GM12878 (cell line): Measurements from ENCODE around the gene HDAC5. TPM values are rescaled to one million over a fixed set of nuclear protein-coding genes. Genes with fewer than 3 reads are reported as not detected.

ENCODE experiments used
- ATAC-seq: fragments of 200-7000 bp; cut with Tn5 transposase; 3 replicates; pipeline ENCODE4 v1.9.1; 2020; ENCODE audit warnings: mild to moderate bottlenecking, moderate library complexity
- BruUV-seq: library from RNA; stranded (reverse); fragments of 400-500 nt; replicated peaks from 2 replicates; lab custom pipeline; 2021; lab: Mats Ljungman, UMichigan
- CTCF ChIA-PET: fragments of 300-600 bp; sonication (Branson Sonifier 250); formaldehyde crosslinking; extraction: SDS; loops from one replicate; lab custom pipeline; 2021; ENCODE audit warnings: inconsistent platforms; lab: Yijun Ruan, JAX
- POLR2A ChIA-PET: fragments of 350-600 bp; formaldehyde crosslinking; extraction: SDS; loops from one replicate; lab custom pipeline; 2021; ENCODE audit warnings: inconsistent platforms; lab: Charles Lee
- RAD21 ChIA-PET: fragments of 300-600 bp; sonication (Branson Sonifier 250); formaldehyde crosslinking; loops from one replicate; lab custom pipeline; 2023; ENCODE audit warnings: antibody characterized with exemption; ENCODE audit not compliant: unreplicated experiment; lab: Charles Lee
- SMC1A ChIA-PET: fragments of 300-600 bp; sonication (Branson Sonifier 250); formaldehyde crosslinking; loops from one replicate; lab custom pipeline; 2023; ENCODE audit not compliant: unreplicated experiment, uncharacterized antibody; lab: Charles Lee
- DNase-seq: peaks from one replicate; pipeline ENCODE4 v3.0.0-alpha.2; 2011; ENCODE audit warnings: low read depth, low spot score
- FAIRE-seq: peaks from 3 replicates; lab custom pipeline; 2011; peaks lifted over from hg19 to GRCh38; lab: Jason Lieb, UNC
- H2AFZ ChIP-seq: 2 replicates; pipeline ENCODE4 v1.6.0; 2011; ENCODE audit warnings: low read depth, low read length, control low read depth; ENCODE audit not compliant: control insufficient read depth
- H3K27ac ChIP-seq: 2 replicates; pipeline ENCODE4 v1.5.1; 2011; ENCODE audit warnings: control low read depth; ENCODE audit not compliant: control insufficient read depth, insufficient read depth
- H3K27me3 ChIP-seq, 2 experiments: replicated peaks in 1 of 2; 2 replicates each; pipeline versions ENCODE4 v1.6.0 to v1.6.1; 2011; ENCODE audit warnings: low read length in 1 of 2; ENCODE audit not compliant: control insufficient read depth in 2 of 2, insufficient read depth in 2 of 2
- H3K36me3 ChIP-seq, 2 experiments: 2 replicates each; pipeline ENCODE4 v1.5.1; 2011; ENCODE audit warnings: low read length in 1 of 2; ENCODE audit not compliant: control insufficient read depth in 2 of 2, insufficient read depth in 2 of 2
- H3K4me1 ChIP-seq: 2 replicates; pipeline ENCODE4 v1.6.1; 2011; ENCODE audit warnings: mild to moderate bottlenecking, low read length, moderate library complexity, mixed read lengths; ENCODE audit not compliant: control insufficient read depth, insufficient read depth
- H3K4me2 ChIP-seq: 2 replicates; pipeline ENCODE4 v1.6.0; 2011; ENCODE audit warnings: control low read depth; ENCODE audit not compliant: control insufficient read depth, insufficient read depth
- H3K4me3 ChIP-seq: fragments of 200-600 bp; sonication (generic); 2 replicates; pipeline ENCODE4 v1.5.1; 2016
- H3K79me2 ChIP-seq: 2 replicates; pipeline ENCODE4 v1.6.0; 2011; ENCODE audit warnings: low read length; ENCODE audit not compliant: control insufficient read depth, insufficient read depth
- H3K9ac ChIP-seq: 2 replicates; pipeline ENCODE4 v1.8.0; 2011; ENCODE audit warnings: low read length, control low read depth, mixed read lengths; ENCODE audit not compliant: control insufficient read depth, insufficient read depth
- H3K9me3 ChIP-seq: replicated peaks from 3 replicates; pipeline ENCODE4 v1.5.1; 2011; ENCODE audit warnings: mild to moderate bottlenecking, low read length; ENCODE audit not compliant: control insufficient read depth, insufficient read depth
- H4K20me1 ChIP-seq: 2 replicates; pipeline ENCODE4 v1.6.0; 2011; ENCODE audit not compliant: control insufficient read depth, insufficient read depth
- ASH2L ChIP-seq: fragments of 300-600, 200-600 bp; sonication (generic); IDR thresholded peaks from 2 replicates; pipeline ENCODE4 v1.6.1; 2017; ENCODE audit warnings: low read depth, mild to moderate bottlenecking, borderline replicate concordance
- ATF7 ChIP-seq: fragments of 450-650 bp; IDR thresholded peaks from 2 replicates; pipeline ENCODE4 v1.6.1; 2016; ENCODE audit warnings: low read depth, mild to moderate bottlenecking
- BCL11A ChIP-seq: IDR thresholded peaks from 2 replicates; pipeline ENCODE4 v1.6.1; 2011; ENCODE audit warnings: low read depth, low read length
- EED ChIP-seq: sonication (generic); IDR thresholded peaks from 2 replicates; pipeline ENCODE4 v1.6.1; 2016; ENCODE audit warnings: antibody characterized with exemption, low read depth
- EP300 ChIP-seq, 2 experiments: fragments of 150-350 bp in 1 of 2; IDR thresholded peaks; 2 replicates each; pipeline ENCODE4 v1.6.1; 2011 to 2012; ENCODE audit warnings: low read depth in 2 of 2, low read length in 2 of 2, borderline replicate concordance in 1 of 2, improper control_type of control experiment in 1 of 2, inconsistent platforms in 1 of 2; ENCODE audit not compliant: control insufficient read depth in 1 of 2
- JUNB ChIP-seq: IDR thresholded peaks from 2 replicates; pipeline ENCODE4 v1.6.1; 2016; ENCODE audit warnings: antibody characterized with exemption, mild to moderate bottlenecking
- JUND ChIP-seq: IDR thresholded peaks from 2 replicates; pipeline ENCODE4 v1.6.1; 2012; ENCODE audit warnings: low read depth, mild to moderate bottlenecking, low read length, improper control_type of control experiment, moderate library complexity
- MEF2A ChIP-seq: IDR thresholded peaks from 2 replicates; pipeline ENCODE4 v1.6.1; 2011; ENCODE audit warnings: low read depth, mild to moderate bottlenecking, low read length, moderate library complexity; ENCODE audit not compliant: insufficient read depth
- MTA2 ChIP-seq: fragments of 450-650 bp; IDR thresholded peaks from 2 replicates; pipeline ENCODE4 v1.6.1; 2016; ENCODE audit warnings: low read depth, mild to moderate bottlenecking, moderate library complexity
- RCOR1 ChIP-seq: conservative IDR thresholded peaks from 2 replicates; pipeline ENCODE4 v1.6.1; 2012; ENCODE audit warnings: low read depth, low read length, improper control_type of control experiment
- RUNX3 ChIP-seq: IDR thresholded peaks from 2 replicates; pipeline ENCODE4 v1.6.1; 2012; ENCODE audit warnings: low read length, inconsistent platforms
- STAT1 ChIP-seq: fragments of 450-650 bp; conservative IDR thresholded peaks from 2 replicates; pipeline ENCODE4 v1.6.1; 2014; ENCODE audit warnings: antibody characterized with exemption, mild to moderate bottlenecking
- WGBS: methylation state at CpG from one replicate; pipeline ENCODE4 v1.1.6; 2016; ENCODE audit warnings: low lambda C conversion rate; ENCODE audit not compliant: insufficient replicate concordance, insufficient coverage; ENCODE audit errors: missing lambda C conversion rate; 5-methylcytosine and 5-hydroxymethylcytosine counted together
- in situ Hi-C: fragments of 300-500 bp; cut with MboI; formaldehyde crosslinking; loops from 9 replicates; pipeline ENCODE4 v1.14.3; 2018; ENCODE audit warnings: mixed read lengths
- intact Hi-C: fragments of 100-400 bp; cut with micrococcal nuclease; formaldehyde crosslinking; loops from one replicate; pipeline ENCODE4 v1.14.2; 2022; ENCODE audit not compliant: unreplicated experiment
- polyA plus RNA-seq, 11 experiments: library from polyadenylated mRNA; depleted of rRNA in 4 of 11; unstranded in 6 of 11; stranded (reverse) in 5 of 11; fragments of >200 nt; fragmentation: Nextera tagmentation in 4 of 11; fragmentation: Illumina TruSeq in 1 of 11; extraction: Ambion mirVana in 4 of 11; extraction: Trizol in 1 of 11; gene quantifications; 1 replicate in 1 of 11; 2 replicates in 10 of 11; pipeline versions ENCODE4 v1.2.1 to v1.2.3, GENCODE V29; 2011 to 2016; ENCODE audit warnings: inconsistent platforms in 2 of 11, missing spikeins in 2 of 11, low read depth in 1 of 11
- total RNA-seq, 4 experiments: library from RNA; depleted of rRNA in 3 of 4; stranded (reverse); fragments of >200 nt in 3 of 4; fragmentation: Illumina TruSeq in 1 of 4; extraction: Trizol in 1 of 4; gene quantifications; 2 replicates each; pipeline versions ENCODE4 v1.2.1 to v1.2.3, GENCODE V29; 2013 to 2021
- TF ChIP-seq, protein P1 (sequence below): IDR thresholded peaks from 2 replicates; pipeline ENCODE4 v1.6.1; 2011; ENCODE audit warnings: low read depth, mild to moderate bottlenecking, low read length, moderate library complexity, borderline replicate concordance; ENCODE audit errors: extremely low read depth
- TF ChIP-seq, protein P2 (sequence below): fragments of 450-650 bp; formaldehyde crosslinking; IDR thresholded peaks from 2 replicates; pipeline ENCODE4 v1.4.0; 2020; ENCODE audit warnings: mild to moderate bottlenecking, moderate library complexity
- TF ChIP-seq, protein P3 (sequence below): fragments of 450-650 bp; IDR thresholded peaks from 2 replicates; pipeline ENCODE4 v1.6.1; 2014; ENCODE audit warnings: mild to moderate bottlenecking
- TF ChIP-seq, protein P4 (sequence below): IDR thresholded peaks from 2 replicates; pipeline ENCODE4 v1.6.1; 2012; ENCODE audit warnings: low read depth, low read length, improper control_type of control experiment

Gene HDAC5
- total and polyA plus RNA-seq, 10 of the 15 experiments (the other 5 are each of a cell fraction or from before 2014, with no cell fraction given) = 1.1 to 58.0 (median 27.3) TPM

DNA sequence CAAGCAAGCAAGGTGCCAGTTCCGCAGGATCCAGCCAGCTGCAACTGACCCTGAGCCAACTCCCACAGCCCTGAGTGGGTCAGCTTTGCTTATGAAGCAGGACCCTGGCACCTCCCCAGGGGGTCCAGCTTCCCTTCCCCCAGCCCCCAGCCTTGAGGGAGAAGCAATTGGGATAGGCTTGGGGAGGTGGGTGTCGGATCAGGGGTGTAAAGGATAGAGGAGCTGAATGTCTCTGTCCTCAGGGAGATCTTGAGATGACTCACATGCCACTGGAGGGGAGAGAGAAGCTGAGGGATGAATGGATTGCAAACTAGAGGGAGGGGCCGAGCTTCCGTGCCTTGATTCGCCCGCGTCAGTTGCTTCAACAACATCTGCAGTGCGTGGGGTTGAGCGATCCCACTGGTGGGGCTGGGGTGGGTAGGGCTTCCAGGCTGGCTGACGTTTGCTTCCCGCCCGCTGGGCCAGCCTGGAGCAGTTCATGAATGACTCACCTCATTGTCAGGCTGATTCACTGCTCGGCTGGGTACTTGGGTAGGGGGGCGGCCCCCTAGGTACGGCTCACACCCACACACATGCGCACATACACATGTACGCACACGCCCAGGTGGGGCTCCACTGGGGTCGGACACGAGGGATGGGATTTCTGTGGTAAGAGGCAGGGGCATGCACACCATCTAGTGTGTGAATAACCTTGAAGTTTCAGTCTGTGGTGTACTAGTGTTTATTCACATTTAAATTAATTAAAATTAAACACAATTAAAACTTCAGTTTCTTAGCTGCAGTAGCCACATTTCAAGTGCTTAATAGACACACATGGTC is 14.7 kb upstream of the HDAC5 start:
- 26% methylated on average over 20 of the region's 20 CpGs for WGBS
- H3K27ac ChIP-seq = no peak overlapping the region
- TF ChIP-seq, protein P1, sequence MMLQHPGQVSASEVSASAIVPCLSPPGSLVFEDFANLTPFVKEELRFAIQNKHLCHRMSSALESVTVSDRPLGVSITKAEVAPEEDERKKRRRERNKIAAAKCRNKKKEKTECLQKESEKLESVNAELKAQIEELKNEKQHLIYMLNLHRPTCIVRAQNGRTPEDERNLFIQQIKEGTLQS = no peak
- TF ChIP-seq RUNX3 = 0 out of 2 replicates have a peak, but pooled peaks have one; percentile 35
- TF ChIP-seq ATF7 = peak; percentile 67; the same call in 1 of the 2 replicates
- no peak for TF ChIP-seq STAT1
- peak; percentile 54; the same call in 1 of the 2 replicates for TF ChIP-seq JUND
- TF ChIP-seq JUNB = 0 out of 2 replicates have a peak, but pooled peaks have one; percentile 37
- TF ChIP-seq BCL11A = no peak
- TF ChIP-seq, protein P2, sequence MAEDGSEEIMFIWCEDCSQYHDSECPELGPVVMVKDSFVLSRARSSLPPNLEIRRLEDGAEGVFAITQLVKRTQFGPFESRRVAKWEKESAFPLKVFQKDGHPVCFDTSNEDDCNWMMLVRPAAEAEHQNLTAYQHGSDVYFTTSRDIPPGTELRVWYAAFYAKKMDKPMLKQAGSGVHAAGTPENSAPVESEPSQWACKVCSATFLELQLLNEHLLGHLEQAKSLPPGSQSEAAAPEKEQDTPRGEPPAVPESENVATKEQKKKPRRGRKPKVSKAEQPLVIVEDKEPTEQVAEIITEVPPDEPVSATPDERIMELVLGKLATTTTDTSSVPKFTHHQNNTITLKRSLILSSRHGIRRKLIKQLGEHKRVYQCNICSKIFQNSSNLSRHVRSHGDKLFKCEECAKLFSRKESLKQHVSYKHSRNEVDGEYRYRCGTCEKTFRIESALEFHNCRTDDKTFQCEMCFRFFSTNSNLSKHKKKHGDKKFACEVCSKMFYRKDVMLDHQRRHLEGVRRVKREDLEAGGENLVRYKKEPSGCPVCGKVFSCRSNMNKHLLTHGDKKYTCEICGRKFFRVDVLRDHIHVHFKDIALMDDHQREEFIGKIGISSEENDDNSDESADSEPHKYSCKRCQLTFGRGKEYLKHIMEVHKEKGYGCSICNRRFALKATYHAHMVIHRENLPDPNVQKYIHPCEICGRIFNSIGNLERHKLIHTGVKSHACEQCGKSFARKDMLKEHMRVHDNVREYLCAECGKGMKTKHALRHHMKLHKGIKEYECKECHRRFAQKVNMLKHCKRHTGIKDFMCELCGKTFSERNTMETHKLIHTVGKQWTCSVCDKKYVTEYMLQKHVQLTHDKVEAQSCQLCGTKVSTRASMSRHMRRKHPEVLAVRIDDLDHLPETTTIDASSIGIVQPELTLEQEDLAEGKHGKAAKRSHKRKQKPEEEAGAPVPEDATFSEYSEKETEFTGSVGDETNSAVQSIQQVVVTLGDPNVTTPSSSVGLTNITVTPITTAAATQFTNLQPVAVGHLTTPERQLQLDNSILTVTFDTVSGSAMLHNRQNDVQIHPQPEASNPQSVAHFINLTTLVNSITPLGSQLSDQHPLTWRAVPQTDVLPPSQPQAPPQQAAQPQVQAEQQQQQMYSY = no peak
- TF ChIP-seq, protein P3, sequence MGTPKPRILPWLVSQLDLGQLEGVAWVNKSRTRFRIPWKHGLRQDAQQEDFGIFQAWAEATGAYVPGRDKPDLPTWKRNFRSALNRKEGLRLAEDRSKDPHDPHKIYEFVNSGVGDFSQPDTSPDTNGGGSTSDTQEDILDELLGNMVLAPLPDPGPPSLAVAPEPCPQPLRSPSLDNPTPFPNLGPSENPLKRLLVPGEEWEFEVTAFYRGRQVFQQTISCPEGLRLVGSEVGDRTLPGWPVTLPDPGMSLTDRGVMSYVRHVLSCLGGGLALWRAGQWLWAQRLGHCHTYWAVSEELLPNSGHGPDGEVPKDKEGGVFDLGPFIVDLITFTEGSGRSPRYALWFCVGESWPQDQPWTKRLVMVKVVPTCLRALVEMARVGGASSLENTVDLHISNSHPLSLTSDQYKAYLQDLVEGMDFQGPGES = no peak
- TF ChIP-seq RCOR1 = no peak
- TF ChIP-seq MTA2 = peak; percentile 61; the same call in 1 of the 2 replicates
- peak; percentile 79; the same call in 1 of the 2 replicates for TF ChIP-seq EED
- 0 out of 4 replicates have a peak, but pooled peaks of 1 of the 2 experiments have one; percentile 31 for TF ChIP-seq EP300 (IDR thresholded peaks at IDR 0.05; ENCODE audit: borderline replicate concordance in 1 of 2, control insufficient read depth in 1 of 2, low read depth in 2 of 2, low read length in 2 of 2)
- TF ChIP-seq, protein P4, sequence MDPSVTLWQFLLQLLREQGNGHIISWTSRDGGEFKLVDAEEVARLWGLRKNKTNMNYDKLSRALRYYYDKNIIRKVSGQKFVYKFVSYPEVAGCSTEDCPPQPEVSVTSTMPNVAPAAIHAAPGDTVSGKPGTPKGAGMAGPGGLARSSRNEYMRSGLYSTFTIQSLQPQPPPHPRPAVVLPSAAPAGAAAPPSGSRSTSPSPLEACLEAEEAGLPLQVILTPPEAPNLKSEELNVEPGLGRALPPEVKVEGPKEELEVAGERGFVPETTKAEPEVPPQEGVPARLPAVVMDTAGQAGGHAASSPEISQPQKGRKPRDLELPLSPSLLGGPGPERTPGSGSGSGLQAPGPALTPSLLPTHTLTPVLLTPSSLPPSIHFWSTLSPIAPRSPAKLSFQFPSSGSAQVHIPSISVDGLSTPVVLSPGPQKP = no peak
- no peak for TF ChIP-seq MEF2A
- no peak for TF ChIP-seq ASH2L

More for the DNA sequence above, 14.7 kb upstream of the HDAC5 start:
- H3K4me1 ChIP-seq = peaks cover 16% of the 10 kb centered on the region
- DNase-seq (no peak), ATAC-seq (peak; percentile 64), FAIRE-seq (peak; percentile 75)
- H3K9ac ChIP-seq = no peak overlapping the region
- ChIA-PET SMC1A (interaction anchor here (1.1 to 2.5 kb wide), 2 partner anchors 14 to 30 kb away, joined by 3 to 9 read pairs; partner anchors contain the start of gene HDAC5), CTCF (interaction anchor here (0.6 to 2.0 kb wide), 9 partner anchors 9 to 207 kb away, joined by 3 to 13 read pairs (median 3); partner anchors contain the start of genes GRN, HDAC5 and TMUB2), RAD21 (interaction anchor here (0.7 kb wide), 2 partner anchors 49 to 72 kb away, joined by 3 read pairs; partner anchors contain the start of genes LSM12 and TMUB2), POLR2A (no interaction called here)
- H3K4me2 ChIP-seq = peak overlapping the region; percentile 20; the same call in 1 of the 2 replicates
- no peaks in the 10 kb centered on the region for H3K9me3 ChIP-seq
- in situ Hi-C loops = no loop called here
- H3K36me3 ChIP-seq = no peaks in the 10 kb centered on the region
- H3K79me2 ChIP-seq = peaks cover 12% of the 10 kb centered on the region
- BruUV-seq = no TSS peak
- H4K20me1 ChIP-seq = no peaks in the 10 kb centered on the region
- no peak overlapping the region for H3K4me3 ChIP-seq
- no peaks in the 10 kb centered on the region; a peak in 1 of 4 replicates for H3K27me3 ChIP-seq
- intact Hi-C loops = no loop called here
- peak overlapping the region; percentile 5 for H2AFZ ChIP-seq
